ENCODE measurements around the gene IGFBP3. TPM values are rescaled to one million over a fixed set of nuclear protein-coding genes. Genes with fewer than 3 reads are reported as not detected.

The IGFBP3 gene
- total RNA-seq, 4 donors from 2014 or later: 126 to 765 (median 207) TPM

GRCh38 chr7:45888185-45888992 lies 32.7 kb downstream of the IGFBP3 start, which contains the start of gene IGFBP1:
TSS of gene IGFBP1 (plus strand) at chr7:45888488. CDS start at chr7:45888653, 165 bp downstream.
- 7 to 12% methylated on average over 33 to 42 of the region's 73 CpGs for WGBS, 2 donors
- intact Hi-C loops (cut with DNase I; ENCODE audit: low total_unique reads): no loop called here
- no peak within 1 kb of the TSS for H3K4me3 ChIP-seq (ENCODE audit: low read depth, poor library complexity, severe bottlenecking)
- DNase-seq (ENCODE audit: low spot score in 2 of 2): peak in 1 of 2 donors; percentile 79
- TF ChIP-seq CTCF (IDR thresholded peaks at IDR 0.05) (no peak), POLR2A (IDR thresholded peaks at IDR 0.05) (no peak)

- H3K4me3 ChIP-seq (ENCODE audit: low read depth, poor library complexity, severe bottlenecking): no peak overlapping the region
- intact Hi-C loops (cut with DNase I; ENCODE audit: low total_unique reads): no loop called here
- 96 to 98% methylated on average over 5 of the region's 5 CpGs for WGBS, 2 donors
- TF ChIP-seq CTCF (IDR thresholded peaks at IDR 0.05): no peak
- no peak for TF ChIP-seq POLR2A (IDR thresholded peaks at IDR 0.05)
- peak in 1 of 2 donors; percentile 59 for DNase-seq (ENCODE audit: low spot score in 2 of 2)
Observed at GRCh38 chr7:45886931-45887667, 34.0 kb downstream of the IGFBP3 start.

GRCh38 chr7:45885264-45885882 lies 35.7 kb downstream of the IGFBP3 start:
- TF ChIP-seq CTCF (IDR thresholded peaks at IDR 0.05) (no peak), POLR2A (IDR thresholded peaks at IDR 0.05) (no peak)
- peak in 1 of 2 donors; percentile 54 for DNase-seq (ENCODE audit: low spot score in 2 of 2)
- intact Hi-C loops (cut with DNase I; ENCODE audit: low total_unique reads): no loop called here
- no peak overlapping the region for H3K4me3 ChIP-seq (ENCODE audit: low read depth, poor library complexity, severe bottlenecking)
- 64 to 71% methylated on average over 7 of the region's 7 CpGs for WGBS, 2 donors

GRCh38 chr7:45884136-45884535 lies 36.9 kb downstream of the IGFBP3 start:
- intact Hi-C loops (cut with DNase I; ENCODE audit: low total_unique reads): no loop called here
- DNase-seq (ENCODE audit: low spot score in 2 of 2): peak in 1 of 2 donors; percentile 49
- no peak overlapping the region for H3K4me3 ChIP-seq (ENCODE audit: low read depth, poor library complexity, severe bottlenecking)
- TF ChIP-seq POLR2A (IDR thresholded peaks at IDR 0.05) (no peak), CTCF (IDR thresholded peaks at IDR 0.05) (no peak)
- WGBS, 2 donors: 89 to 90% methylated on average over 4 of the region's 4 CpGs

GRCh38 chr7:45882465-45882810 lies 38.6 kb downstream of the IGFBP3 start:
- TF ChIP-seq CTCF (IDR thresholded peaks at IDR 0.05): no peak
- TF ChIP-seq POLR2A (IDR thresholded peaks at IDR 0.05): no peak
- intact Hi-C loops (cut with DNase I; ENCODE audit: low total_unique reads): no loop called here
- no peak overlapping the region for H3K4me3 ChIP-seq (ENCODE audit: low read depth, poor library complexity, severe bottlenecking)
- peak in 1 of 2 donors; percentile 20 for DNase-seq (ENCODE audit: low spot score in 2 of 2)
- WGBS, 2 donors: 81 to 83% methylated on average over 5 of the region's 5 CpGs

Measured in lower leg skin (tissue), 4 donors.